BLaER1 treated with 17β-estradiol and CSF1 and Interleukin-3, amounts not matched to agents 10 nM and 100 nM (cell line): ENCODE data around the gene CETN2.
"Not testable (repeated sequence)": the region's sequence is repeated elsewhere in the genome, so short reads cannot be mapped to it uniquely, and the experiment has no call there.

ENCODE experiments used
- H3K27ac ChIP-seq, 11 experiments: shearing (Covaris generic); formaldehyde crosslinking; 2 replicates each; pipeline ENCODE4 v1.8.1; 2022
- H3K27me3 ChIP-seq, 11 experiments: shearing (Covaris generic); formaldehyde crosslinking; 2 replicates each; pipeline ENCODE4 v1.8.1; 2022
- H3K36me3 ChIP-seq, 11 experiments: shearing (Covaris generic); formaldehyde crosslinking; 2 replicates each; pipeline ENCODE4 v1.8.1; 2022
- H3K4me1 ChIP-seq, 10 experiments: shearing (Covaris generic); formaldehyde crosslinking; 2 replicates each; pipeline ENCODE4 v1.8.1; 2022
- H3K4me2 ChIP-seq, 11 experiments: shearing (Covaris generic); formaldehyde crosslinking; 2 replicates each; pipeline ENCODE4 v1.8.1; 2022
- H3K4me3 ChIP-seq, 10 experiments: shearing (Covaris generic); formaldehyde crosslinking; 2 replicates each; pipeline ENCODE4 v1.8.1; 2022
- H3K9ac ChIP-seq, 11 experiments: shearing (Covaris generic); formaldehyde crosslinking; 2 replicates each; pipeline ENCODE4 v1.8.1; 2022
- H3K9me3 ChIP-seq, 11 experiments: shearing (Covaris generic); formaldehyde crosslinking; replicated peaks in 1 of 11; 2 replicates each; pipeline ENCODE4 v1.8.1; 2022
- H4K20me1 ChIP-seq, 11 experiments: shearing (Covaris generic); formaldehyde crosslinking; 2 replicates each; pipeline ENCODE4 v1.8.1; 2022
- Cebpa-rat ChIP-seq, 11 experiments: shearing (Covaris generic); IDR thresholded peaks; 2 replicates each; pipeline ENCODE4 v1.8.1; 2022

Gene CETN2

DNA sequence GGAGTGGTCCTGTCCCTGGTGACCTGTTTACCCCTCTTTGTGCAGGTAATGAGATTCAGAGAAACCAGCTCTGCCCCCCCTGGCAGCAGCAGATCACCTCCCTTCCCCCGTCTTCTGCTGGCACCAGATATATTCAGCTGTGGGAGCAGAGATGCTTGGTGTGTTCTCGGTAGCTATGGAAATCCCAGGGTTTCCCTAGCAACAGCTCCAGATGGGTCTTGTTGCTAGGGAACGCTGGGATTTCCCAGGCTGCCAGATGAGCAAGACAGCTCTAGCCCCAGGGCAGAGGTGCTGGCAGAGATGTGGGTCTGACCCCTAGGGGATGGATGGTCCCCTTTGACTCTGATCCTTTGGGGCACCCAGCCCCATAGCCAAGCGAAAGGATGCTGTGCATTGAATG lies 20.2 kb downstream of the CETN2 start:
- no peaks in the 10 kb centered on the region; a peak in 1 of 22 replicates for H3K9me3 ChIP-seq
- no peak overlapping the region for H3K9ac ChIP-seq
- H3K27me3 ChIP-seq = peaks cover 94 to 100% (median 99%) of the 10 kb centered on the region in 11 experiments
- TF ChIP-seq Cebpa-rat (IDR thresholded peaks at IDR 0.05) = no peak
- H3K27ac ChIP-seq = no peak overlapping the region
- H3K4me1 ChIP-seq = no peaks in the 10 kb centered on the region
- H3K4me2 ChIP-seq = no peak overlapping the region
- no peak overlapping the region for H3K4me3 ChIP-seq
- H3K36me3 ChIP-seq = no peaks in the 10 kb centered on the region
- H4K20me1 ChIP-seq = peaks cover 0 to 14% (median 0%) of the 10 kb centered on the region in 11 experiments; a peak in 3 of 22 replicates

DNA sequence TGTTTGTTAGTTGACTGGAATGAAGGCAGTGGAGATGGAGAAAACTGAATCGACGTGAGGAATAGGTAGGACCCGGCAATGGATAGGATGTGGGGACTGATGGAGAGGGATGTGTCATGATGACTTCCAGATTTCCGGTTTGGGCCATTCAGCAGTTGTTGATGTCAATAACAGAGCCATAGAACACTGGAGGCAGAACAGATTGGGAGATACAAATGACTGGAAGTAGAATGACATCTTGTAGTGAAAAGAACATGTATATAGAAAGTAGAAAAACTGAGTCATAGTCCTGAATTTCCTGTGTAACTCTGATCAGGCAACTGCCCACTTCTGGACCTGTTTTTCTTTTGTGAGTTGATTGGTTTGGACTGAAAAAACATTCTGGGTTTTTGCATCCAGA lies 24.5 kb downstream of the CETN2 start:
- Histone ChIP-seq H3K4me2 (no peak overlapping the region), H3K9me3 (no peaks in the 10 kb centered on the region; a peak in 1 of 22 replicates), H3K9ac (no peak overlapping the region), H3K4me1 (peaks cover 0 to 4% (median 0%) of the 10 kb centered on the region in 10 experiments; a peak in 1 of 20 replicates), H3K27ac (no peak overlapping the region), H3K27me3 (peaks cover 85 to 100% (median 95%) of the 10 kb centered on the region in 11 experiments), H4K20me1 (peaks cover 0 to 6% (median 0%) of the 10 kb centered on the region in 11 experiments; a peak in 3 of 22 replicates), H3K36me3 (no peaks in the 10 kb centered on the region), H3K4me3 (no peak overlapping the region)
- no peak for TF ChIP-seq Cebpa-rat (IDR thresholded peaks at IDR 0.05)

- TF ChIP-seq Cebpa-rat (IDR thresholded peaks at IDR 0.05) = no peak
- Histone ChIP-seq H4K20me1 (0 out of 22 replicates have a peak, but pooled peaks cover 0 to 3% (median 0%) of the 10 kb centered on the region in 11 experiments), H3K9ac (no peak overlapping the region), H3K36me3 (no peaks in the 10 kb centered on the region), H3K4me1 (no peaks in the 10 kb centered on the region), H3K27ac (no peak overlapping the region), H3K4me3 (no peak overlapping the region), H3K9me3 (peaks cover 0 to 4% (median 0%) of the 10 kb centered on the region in 11 experiments; a peak in 2 of 22 replicates), H3K4me2 (no peak overlapping the region), H3K27me3 (peaks cover 89 to 100% (median 94%) of the 10 kb centered on the region in 11 experiments)
Measured at GRCh38 chrX:152798945-152799344, 31.6 kb downstream of the CETN2 start.

- not testable (repeated sequence) for H3K9ac ChIP-seq, H4K20me1 ChIP-seq, H3K4me2 ChIP-seq, H3K9me3 ChIP-seq, H3K4me1 ChIP-seq, H3K27ac ChIP-seq, H3K36me3 ChIP-seq, H3K4me3 ChIP-seq
- peaks cover 18 to 22% (median 19%) of the 10 kb centered on the region in 11 experiments for H3K27me3 ChIP-seq
Measured at GRCh38 chrX:152787062-152787461, 43.5 kb downstream of the CETN2 start.
